ENCODE results near the gene BICRAL.

The BICRAL gene

GRCh38 chr6:42864602-42865001 is 82.8 kb downstream of the BICRAL start:
- TF ChIP-seq TEAD4 (IDR thresholded peaks at IDR 0.05): no peak
- no peak for TF ChIP-seq REST (IDR thresholded peaks at IDR 0.05; ENCODE audit: low read depth)
- no peak for TF ChIP-seq MAX (IDR thresholded peaks at IDR 0.05)
- TF ChIP-seq TAF1 (IDR thresholded peaks at IDR 0.05; ENCODE audit: low read depth): no peak
- TF ChIP-seq CREB1 (IDR thresholded peaks at IDR 0.05; ENCODE audit: low read depth): no peak
- TF ChIP-seq CEBPB (IDR thresholded peaks at IDR 0.05): no peak
- TF ChIP-seq ZBTB7A (IDR thresholded peaks at IDR 0.05; ENCODE audit: low read depth): no peak
- TF ChIP-seq TCF12 (IDR thresholded peaks at IDR 0.05; ENCODE audit: low read depth): no peak
- TF ChIP-seq EP300 (IDR thresholded peaks at IDR 0.05; ENCODE audit: borderline replicate concordance): no peak
- no peak for TF ChIP-seq EGR1 (IDR thresholded peaks at IDR 0.05)
- TF ChIP-seq RAD21 (IDR thresholded peaks at IDR 0.05; ENCODE audit: low read depth): no peak

- TF ChIP-seq USF1 (IDR thresholded peaks at IDR 0.05): no peak
- TF ChIP-seq YY1 (IDR thresholded peaks at IDR 0.05; ENCODE audit: low read depth): no peak
- no peak for TF ChIP-seq REST (IDR thresholded peaks at IDR 0.05; ENCODE audit: low read depth)
- no peak for TF ChIP-seq TAF1 (IDR thresholded peaks at IDR 0.05; ENCODE audit: low read depth)
- no peak for TF ChIP-seq TCF12 (IDR thresholded peaks at IDR 0.05; ENCODE audit: low read depth)
- TF ChIP-seq EGR1 (IDR thresholded peaks at IDR 0.05): no peak
- no peak for TF ChIP-seq ZBTB7A (IDR thresholded peaks at IDR 0.05; ENCODE audit: low read depth)
- TF ChIP-seq TEAD4 (IDR thresholded peaks at IDR 0.05): no peak
- no peak for TF ChIP-seq EP300 (IDR thresholded peaks at IDR 0.05; ENCODE audit: borderline replicate concordance)
Measured at GRCh38 chr6:42870145-42870936, 88.5 kb downstream of the BICRAL start.

DNA sequence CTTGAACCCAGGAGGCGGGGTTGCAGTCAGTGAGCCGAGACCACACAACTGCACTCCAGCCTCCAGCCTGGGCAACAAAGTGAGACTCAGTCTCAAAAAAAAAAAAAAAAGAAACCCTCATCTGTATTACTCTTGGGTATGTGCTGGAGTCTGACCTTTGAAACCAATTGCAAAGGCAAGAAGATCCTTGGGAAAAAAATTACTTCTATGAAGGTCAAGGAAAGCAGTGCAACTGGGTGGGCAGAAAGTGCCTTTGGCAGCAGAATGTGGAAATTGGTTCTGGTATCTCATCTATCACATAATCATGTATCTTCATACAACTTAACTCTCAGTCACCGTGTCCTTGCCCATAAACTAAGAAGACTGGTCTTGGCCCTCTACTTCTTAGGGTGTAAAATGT is 89.9 kb downstream of the BICRAL start:
- TF ChIP-seq CREB1 (IDR thresholded peaks at IDR 0.05; ENCODE audit: low read depth) (no peak), EP300 (IDR thresholded peaks at IDR 0.05; ENCODE audit: borderline replicate concordance) (no peak), ZBTB7A (IDR thresholded peaks at IDR 0.05; ENCODE audit: low read depth) (no peak), FOXM1 (IDR thresholded peaks at IDR 0.05; ENCODE audit: borderline replicate concordance, low read depth) (no peak), MAX (IDR thresholded peaks at IDR 0.05) (no peak), RAD21 (IDR thresholded peaks at IDR 0.05; ENCODE audit: low read depth) (no peak), NFIC (IDR thresholded peaks at IDR 0.05) (no peak), CEBPB (IDR thresholded peaks at IDR 0.05) (no peak), USF1 (IDR thresholded peaks at IDR 0.05) (no peak), EGR1 (IDR thresholded peaks at IDR 0.05) (no peak), TEAD4 (IDR thresholded peaks at IDR 0.05) (no peak), REST (IDR thresholded peaks at IDR 0.05; ENCODE audit: low read depth) (no peak), YY1 (IDR thresholded peaks at IDR 0.05; ENCODE audit: low read depth) (no peak)

DNA sequence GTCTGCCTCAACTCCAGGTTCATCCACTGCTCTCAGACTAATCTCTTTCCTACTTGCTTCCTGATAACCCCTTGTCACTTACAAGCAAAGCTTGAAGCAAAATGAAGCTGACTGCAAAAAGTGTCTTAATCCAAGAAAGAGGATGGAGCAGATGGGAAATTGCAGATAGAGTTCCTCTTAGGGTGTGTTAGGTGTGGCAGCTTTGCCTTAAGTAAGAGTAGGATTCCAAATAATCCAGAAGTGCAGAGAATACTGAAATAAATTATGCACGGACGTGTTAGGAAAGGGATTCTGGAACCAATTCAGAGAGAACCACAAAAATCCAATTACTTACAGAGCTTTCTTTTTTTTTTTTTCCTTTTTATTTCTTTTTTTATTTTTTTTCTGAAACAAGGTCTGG is 91.5 kb downstream of the BICRAL start:
- TF ChIP-seq CEBPB (IDR thresholded peaks at IDR 0.05) (no peak), USF1 (IDR thresholded peaks at IDR 0.05) (no peak), YY1 (IDR thresholded peaks at IDR 0.05; ENCODE audit: low read depth) (no peak), EP300 (IDR thresholded peaks at IDR 0.05; ENCODE audit: borderline replicate concordance) (no peak), FOXM1 (IDR thresholded peaks at IDR 0.05; ENCODE audit: borderline replicate concordance, low read depth) (no peak), NFIC (IDR thresholded peaks at IDR 0.05) (no peak), TCF12 (IDR thresholded peaks at IDR 0.05; ENCODE audit: low read depth) (no peak), TAF1 (IDR thresholded peaks at IDR 0.05; ENCODE audit: low read depth) (no peak), TEAD4 (IDR thresholded peaks at IDR 0.05) (no peak)
